ENCODE data around the gene PLEKHA4.
A peak's percentile ranks its signal among the peaks of the same experiment; 100 is the strongest.
"Not testable (repeated sequence)": the region's sequence is repeated elsewhere in the genome, so short reads cannot be mapped to it uniquely, and the experiment has no call there.

The PLEKHA4 gene

GRCh38 chr19:48861313-48861712, 7.1 kb downstream of the PLEKHA4 start:
- no peak for DNase-seq

- DNase-seq, result no peak
These were observed 8.5 kb downstream of the PLEKHA4 start for GRCh38 chr19:48859711-48860572.

GRCh38 chr19:48858984-48859710, 9.3 kb downstream of the PLEKHA4 start:
- no peak for DNase-seq

GRCh38 chr19:48856921-48857320, 11.5 kb downstream of the PLEKHA4 start:
- DNase-seq, result no peak

- no peak for DNase-seq
These were observed 14.3 kb downstream of the PLEKHA4 start for GRCh38 chr19:48854103-48854502.

- DNase-seq, result no peak
These were observed 14.9 kb downstream of the PLEKHA4 start for GRCh38 chr19:48853483-48853882.

GRCh38 chr19:48852292-48852691, 16.1 kb downstream of the PLEKHA4 start:
- no peak for DNase-seq

- DNase-seq, result not testable (repeated sequence)
These were observed 21.8 kb downstream of the PLEKHA4 start for GRCh38 chr19:48846659-48847058.

- no peak for DNase-seq
These were observed 23.0 kb downstream of the PLEKHA4 start for GRCh38 chr19:48845384-48845783.

- DNase-seq, result no peak
These were observed 23.9 kb downstream of the PLEKHA4 start for GRCh38 chr19:48844472-48844871.

- peak; percentile 56 for DNase-seq
These were observed 25.6 kb downstream of the PLEKHA4 start for GRCh38 chr19:48842789-48843162.

- no peak for DNase-seq
These were observed 26.8 kb downstream of the PLEKHA4 start for GRCh38 chr19:48841571-48841970.

GRCh38 chr19:48841047-48841446, 27.4 kb downstream of the PLEKHA4 start:
- no peak for DNase-seq

- DNase-seq, result no peak
These were observed 30.7 kb downstream of the PLEKHA4 start for GRCh38 chr19:48837687-48838086.

GRCh38 chr19:48837051-48837524, 31.3 kb downstream of the PLEKHA4 start:
- peak; percentile 73 for DNase-seq

- peak; percentile 35 for DNase-seq
These were observed 32.1 kb downstream of the PLEKHA4 start, which contains the start of gene HSD17B14 for GRCh38 chr19:48836089-48837017. TSS of gene HSD17B14 (minus strand) at chr19:48836491. CDS start at chr19:48836411, 80 bp downstream.

GRCh38 chr19:48835734-48836088, 32.7 kb downstream of the PLEKHA4 start:
- peak; percentile 93 for DNase-seq

- DNase-seq, result no peak
These were observed 34.4 kb downstream of the PLEKHA4 start for GRCh38 chr19:48833977-48834376.

- DNase-seq, result no peak
These were observed 35.4 kb downstream of the PLEKHA4 start for GRCh38 chr19:48833049-48833448.

GRCh38 chr19:48830965-48831364, 37.5 kb downstream of the PLEKHA4 start:
- no peak for DNase-seq

- DNase-seq, result no peak
These were observed 38.3 kb downstream of the PLEKHA4 start for GRCh38 chr19:48830088-48830487.

- DNase-seq, result no peak
These were observed 41.8 kb downstream of the PLEKHA4 start for GRCh38 chr19:48826606-48827020.

- DNase-seq, result no peak
These were observed 45.9 kb downstream of the PLEKHA4 start for GRCh38 chr19:48822514-48822913.

Data from midbrain (tissue), 1 donor.